Endothelial cell (in vitro differentiated cells): Measurements from ENCODE around the gene PPFIBP2. TPM values are rescaled to one million over a fixed set of nuclear protein-coding genes. Genes with fewer than 3 reads are reported as not detected.

Experiments
- DNase-seq: peaks from one replicate; pipeline ENCODE4 v3.0.0; 2021; ENCODE audit warnings: low spot score
- H3K27ac Mint-ChIP-seq: one replicate; pipeline ENCODE4 v1.8.0; 2021; ENCODE audit warnings: mixed read lengths, inconsistent platforms; ENCODE audit not compliant: unreplicated experiment
- H3K27me3 Mint-ChIP-seq: one replicate; pipeline ENCODE4 v1.8.0; 2021; ENCODE audit warnings: mild to moderate bottlenecking, moderate library complexity, mixed read lengths, inconsistent platforms; ENCODE audit not compliant: unreplicated experiment
- H3K36me3 Mint-ChIP-seq: one replicate; pipeline ENCODE4 v1.8.0; 2021; ENCODE audit warnings: mild to moderate bottlenecking, low read depth, mixed read lengths, inconsistent platforms; ENCODE audit not compliant: unreplicated experiment
- H3K4me1 Mint-ChIP-seq: one replicate; pipeline ENCODE4 v1.8.0; 2021; ENCODE audit warnings: mild to moderate bottlenecking, mixed read lengths, inconsistent platforms; ENCODE audit not compliant: unreplicated experiment
- H3K4me3 Mint-ChIP-seq: one replicate; pipeline ENCODE4 v1.8.0; 2021; ENCODE audit warnings: mild to moderate bottlenecking, mixed read lengths, inconsistent platforms; ENCODE audit not compliant: unreplicated experiment
- H3K9me3 Mint-ChIP-seq: one replicate; pipeline ENCODE4 v1.8.0; 2021; ENCODE audit warnings: mixed read lengths, inconsistent platforms; ENCODE audit not compliant: unreplicated experiment
- long read RNA-seq: library from polyadenylated mRNA; unstranded; transcript quantifications from one replicate; pipeline ENCODE4 v2.0.0, GENCODE V29; 2020; ENCODE audit not compliant: unreplicated experiment
- total RNA-seq: library from RNA; stranded (reverse); fragmentation: NEBNext Ultra II Directional; extraction: Animal tissue kit (Norgen Biotek cat#: 25700); gene quantifications from one replicate; pipeline ENCODE4 v1.2.1, GENCODE V29; 2021; ENCODE audit not compliant: unreplicated experiment
- TF ChIP-seq, protein P1 (sequence below): fragments of 200-600 bp; sonication (generic); IDR thresholded peaks from one replicate; pipeline ENCODE4 v1.5.0; 2021; ENCODE audit warnings: antibody characterized with exemption; ENCODE audit not compliant: unreplicated experiment

PPFIBP2 gene
- total RNA-seq: 7.3 TPM
- long read RNA-seq, partial matches to known transcripts: 0 of 3 reads
- long read RNA-seq, other reads (novel, unspliced or antisense): 0 of 3 reads

DNA sequence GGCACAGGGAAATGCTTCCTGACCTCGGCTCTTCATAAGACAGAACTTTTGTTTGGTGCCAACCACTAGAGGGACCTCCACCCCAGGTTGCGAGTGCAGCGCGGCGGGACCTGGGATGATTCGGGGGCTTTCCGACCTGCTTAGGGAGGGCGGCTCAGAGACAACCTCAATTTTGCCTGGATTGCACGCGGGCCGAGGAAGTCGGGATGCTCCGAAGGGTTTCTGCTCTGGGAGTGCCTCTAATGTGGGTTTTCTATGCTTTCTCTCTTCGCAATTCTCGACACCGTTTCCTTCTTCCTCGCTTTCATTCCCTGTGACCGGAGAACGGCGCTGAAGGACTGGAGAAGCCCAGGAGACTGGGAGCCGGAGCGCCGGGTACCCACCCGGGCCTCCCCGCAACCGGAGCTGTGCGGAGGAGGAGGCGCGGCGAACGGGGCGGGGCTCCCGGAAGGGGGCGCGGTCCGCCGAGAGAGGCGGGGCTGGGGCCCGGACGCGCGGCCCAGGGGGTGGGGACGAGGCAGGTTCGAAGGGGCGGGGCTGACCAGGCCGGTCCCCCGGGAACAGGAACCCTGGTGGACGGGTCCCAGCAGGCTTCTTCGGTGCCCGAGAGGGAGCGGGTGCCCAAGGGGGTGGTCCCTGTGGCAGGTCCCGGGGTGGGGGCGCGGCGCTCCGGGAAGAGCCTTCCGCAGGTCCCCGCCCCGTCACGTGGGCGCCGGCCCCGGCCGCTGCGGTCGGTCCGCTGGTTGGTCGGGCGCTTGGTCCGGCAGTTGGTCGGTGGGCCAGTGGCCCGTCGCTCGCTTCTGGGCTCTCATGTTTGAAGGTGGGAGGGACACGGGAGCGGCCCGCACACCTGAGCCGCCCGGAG lies at the start of gene PPFIBP2:
Gene PPFIBP2 (plus strand): TSS at position 766 of the 865 bp plus-strand sequence. CDS start 35,477 bp downstream, outside the sequence.
- Mint-ChIP-seq H3K27ac (peak within 1 kb of the TSS; percentile 44), H3K4me1 (peaks cover 13% of the 10 kb centered on the region), H3K27me3 (peaks cover 11% of the 10 kb centered on the region), H3K36me3 (no peaks in the 10 kb centered on the region), H3K9me3 (no peaks in the 10 kb centered on the region), H3K4me3 (peak within 1 kb of the TSS; percentile 93)
- TF ChIP-seq, protein P1, sequence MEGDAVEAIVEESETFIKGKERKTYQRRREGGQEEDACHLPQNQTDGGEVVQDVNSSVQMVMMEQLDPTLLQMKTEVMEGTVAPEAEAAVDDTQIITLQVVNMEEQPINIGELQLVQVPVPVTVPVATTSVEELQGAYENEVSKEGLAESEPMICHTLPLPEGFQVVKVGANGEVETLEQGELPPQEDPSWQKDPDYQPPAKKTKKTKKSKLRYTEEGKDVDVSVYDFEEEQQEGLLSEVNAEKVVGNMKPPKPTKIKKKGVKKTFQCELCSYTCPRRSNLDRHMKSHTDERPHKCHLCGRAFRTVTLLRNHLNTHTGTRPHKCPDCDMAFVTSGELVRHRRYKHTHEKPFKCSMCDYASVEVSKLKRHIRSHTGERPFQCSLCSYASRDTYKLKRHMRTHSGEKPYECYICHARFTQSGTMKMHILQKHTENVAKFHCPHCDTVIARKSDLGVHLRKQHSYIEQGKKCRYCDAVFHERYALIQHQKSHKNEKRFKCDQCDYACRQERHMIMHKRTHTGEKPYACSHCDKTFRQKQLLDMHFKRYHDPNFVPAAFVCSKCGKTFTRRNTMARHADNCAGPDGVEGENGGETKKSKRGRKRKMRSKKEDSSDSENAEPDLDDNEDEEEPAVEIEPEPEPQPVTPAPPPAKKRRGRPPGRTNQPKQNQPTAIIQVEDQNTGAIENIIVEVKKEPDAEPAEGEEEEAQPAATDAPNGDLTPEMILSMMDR: peak; percentile 77
- DNase-seq: peak; percentile 80

DNA sequence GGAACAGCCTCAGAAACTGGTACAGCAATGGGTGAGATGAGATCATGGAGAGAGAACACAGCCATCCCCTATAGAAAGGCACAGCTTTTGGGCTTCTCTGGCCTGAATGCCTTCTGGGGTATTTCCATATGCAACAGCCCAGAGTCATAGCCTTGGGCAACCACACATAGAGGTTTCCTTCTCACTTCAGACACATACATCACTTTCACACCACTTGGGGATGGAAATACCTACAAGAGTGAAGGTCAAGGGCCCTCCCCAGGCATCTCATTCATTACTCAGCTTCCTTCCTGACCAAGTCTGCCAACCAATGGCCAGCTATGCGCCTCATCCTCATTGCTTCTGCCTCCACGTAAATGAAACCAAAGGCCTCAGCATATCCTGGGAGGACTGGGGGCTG lies 46.1 kb upstream of the PPFIBP2 start:
- Mint-ChIP-seq H3K9me3 (no peaks in the 10 kb centered on the region), H3K4me1 (peaks cover 2% of the 10 kb centered on the region), H3K27me3 (no peaks in the 10 kb centered on the region), H3K27ac (no peak overlapping the region), H3K4me3 (no peak overlapping the region), H3K36me3 (no peaks in the 10 kb centered on the region)
- no peak for DNase-seq
- TF ChIP-seq, protein P1: no peak

DNA sequence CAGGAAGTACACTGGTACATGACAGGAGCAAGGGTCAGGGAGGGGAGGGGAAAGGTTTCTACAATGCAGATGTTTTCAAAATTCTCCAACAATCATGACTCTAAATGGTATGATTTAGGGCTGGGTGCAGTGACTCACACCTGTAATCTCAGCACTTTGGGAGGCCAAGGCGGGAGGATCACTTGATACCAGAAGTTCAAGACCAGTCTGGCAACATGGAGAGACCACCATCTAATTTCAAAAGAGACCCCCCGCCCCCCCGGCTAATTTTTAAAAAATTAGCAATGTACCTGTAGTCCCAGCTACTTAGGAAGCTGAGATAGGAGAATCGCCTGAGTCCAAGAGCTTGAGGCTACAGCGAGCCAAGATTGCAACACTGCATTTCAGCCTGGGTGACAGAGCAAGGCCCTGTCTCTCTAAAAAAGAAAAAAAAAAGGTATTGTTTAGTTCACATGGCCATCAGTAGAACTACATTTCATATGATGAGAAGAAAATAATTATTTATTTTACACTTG lies 44.4 kb upstream of the PPFIBP2 start:
- TF ChIP-seq, protein P1: no peak
- Mint-ChIP-seq H3K9me3 (no peaks in the 10 kb centered on the region), H3K27ac (no peak overlapping the region), H3K36me3 (no peaks in the 10 kb centered on the region), H3K27me3 (no peaks in the 10 kb centered on the region), H3K4me3 (no peak overlapping the region), H3K4me1 (peaks cover 2% of the 10 kb centered on the region)
- no peak for DNase-seq

DNA sequence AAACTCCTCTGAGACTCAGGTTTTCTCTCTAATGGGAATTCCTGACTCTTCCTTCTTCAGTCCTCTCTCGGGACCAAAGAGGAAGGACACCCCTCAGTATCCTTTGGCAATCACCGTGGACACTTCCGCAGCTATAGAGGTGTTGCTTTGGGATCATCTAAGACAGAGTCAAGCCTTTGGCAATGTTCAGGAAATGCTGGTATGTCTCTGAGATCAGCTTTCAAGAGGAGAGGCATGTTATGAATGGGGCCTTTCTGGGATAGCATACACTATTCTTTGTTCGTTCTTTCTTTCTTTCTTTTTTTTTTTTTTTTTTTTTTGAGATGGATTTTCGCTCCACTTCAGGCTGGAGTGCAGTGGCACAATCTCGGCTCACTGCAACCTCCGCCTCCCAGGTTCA lies 42.7 kb upstream of the PPFIBP2 start:
- Mint-ChIP-seq H3K4me3 (no peak overlapping the region), H3K27me3 (no peaks in the 10 kb centered on the region), H3K36me3 (no peaks in the 10 kb centered on the region), H3K4me1 (peaks cover 2% of the 10 kb centered on the region), H3K9me3 (no peaks in the 10 kb centered on the region), H3K27ac (no peak overlapping the region)
- TF ChIP-seq, protein P1: no peak
- DNase-seq: no peak

DNA sequence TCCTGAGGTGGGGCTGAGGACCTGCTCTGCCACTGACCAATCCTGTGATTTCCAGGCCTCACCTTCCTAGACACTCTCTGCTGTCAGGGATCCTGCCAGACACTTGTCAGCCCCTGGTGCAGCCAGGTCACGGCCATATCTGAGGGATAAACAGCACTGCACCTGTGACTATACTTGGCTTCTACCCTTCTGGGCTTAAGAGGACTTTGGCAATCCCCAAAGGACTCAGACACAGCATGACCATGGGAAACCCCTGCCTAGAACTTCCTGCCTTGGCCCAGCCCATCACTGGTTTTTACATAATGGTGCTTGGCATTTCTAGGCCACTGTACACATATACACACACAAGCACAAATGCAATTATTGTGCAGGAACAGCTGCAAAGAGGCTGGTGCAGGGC lies 40.1 kb upstream of the PPFIBP2 start:
- no peaks in the 10 kb centered on the region for H3K36me3 Mint-ChIP-seq
- no peak overlapping the region for H3K4me3 Mint-ChIP-seq
- DNase-seq: no peak
- H3K27ac Mint-ChIP-seq: no peak overlapping the region
- no peaks in the 10 kb centered on the region for H3K27me3 Mint-ChIP-seq
- no peaks in the 10 kb centered on the region for H3K9me3 Mint-ChIP-seq
- H3K4me1 Mint-ChIP-seq: peaks cover 2% of the 10 kb centered on the region
- TF ChIP-seq, protein P1: no peak
